Measurements from ENCODE around the gene FBXL20.

Gene FBXL20

DNA sequence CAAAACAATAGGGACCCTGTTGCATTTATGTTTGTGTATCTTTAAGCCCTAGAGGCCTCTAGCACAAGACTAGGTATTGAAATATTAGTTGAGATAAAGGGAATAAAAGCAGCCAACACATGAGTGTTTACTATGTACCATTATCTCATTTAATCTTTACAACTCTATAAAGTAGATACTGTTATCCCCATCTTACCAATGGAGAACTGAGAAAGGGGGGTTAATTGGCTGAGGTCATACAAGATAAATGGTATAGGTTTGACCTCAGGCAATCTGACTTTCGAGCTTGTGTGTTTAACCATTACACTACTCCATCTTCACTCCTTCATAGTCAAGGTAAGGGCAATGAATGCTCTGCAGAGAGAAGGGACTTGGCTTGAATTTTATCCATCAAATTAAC, 149.4 kb downstream of the FBXL20 start:
- TF ChIP-seq GATA3 (IDR thresholded peaks at IDR 0.05; ENCODE audit: low read depth, low read length) = no peak
- no peak for TF ChIP-seq GATA2 (IDR thresholded peaks at IDR 0.05; ENCODE audit: low read depth, low read length)

GRCh38 chr17:39246274-39246673, 155.2 kb downstream of the FBXL20 start:
- TF ChIP-seq GATA2 (IDR thresholded peaks at IDR 0.05; ENCODE audit: low read depth, low read length) (no peak), GATA3 (IDR thresholded peaks at IDR 0.05; ENCODE audit: low read depth, low read length) (no peak)

- TF ChIP-seq GATA3 (IDR thresholded peaks at IDR 0.05; ENCODE audit: low read depth, low read length) (no peak), GATA2 (IDR thresholded peaks at IDR 0.05; ENCODE audit: low read depth, low read length) (peak; percentile 48)
Observed at GRCh38 chr17:39244600-39245570, 156.5 kb downstream of the FBXL20 start.

DNA sequence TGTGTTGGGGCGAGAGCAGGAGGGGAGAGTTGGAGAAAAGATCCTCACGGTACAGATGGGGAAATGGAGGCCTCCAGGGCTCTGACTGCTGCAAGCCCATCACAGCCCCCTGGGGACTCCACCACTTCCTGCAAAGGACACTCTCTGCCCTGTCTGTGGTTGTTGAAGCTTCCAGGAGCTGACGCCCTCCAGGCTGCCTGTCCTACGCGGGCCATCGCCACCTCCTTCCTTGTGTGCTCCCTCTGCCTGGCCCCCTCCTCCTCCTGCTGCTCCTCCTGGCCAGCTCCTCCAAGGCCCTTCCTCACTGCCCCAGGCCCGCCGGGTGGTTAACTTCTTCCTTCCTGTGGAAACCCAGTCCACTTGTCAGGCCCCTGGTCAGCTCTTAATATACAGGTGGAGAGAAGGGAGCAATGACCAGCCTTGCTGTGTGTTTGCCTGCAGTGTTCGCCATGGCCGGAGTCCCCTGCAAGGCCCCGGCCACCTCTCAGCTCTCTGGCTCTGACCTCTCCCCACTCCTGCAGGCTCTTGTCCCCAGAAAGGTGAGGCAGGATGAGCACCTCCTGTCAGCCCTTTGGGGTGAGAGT, 157.3 kb downstream of the FBXL20 start:
- no peak for TF ChIP-seq GATA3 (IDR thresholded peaks at IDR 0.05; ENCODE audit: low read depth, low read length)

GRCh38 chr17:39243155-39243554, 158.3 kb downstream of the FBXL20 start:
- no peak for TF ChIP-seq GATA3 (IDR thresholded peaks at IDR 0.05; ENCODE audit: low read depth, low read length)
- no peak for TF ChIP-seq GATA2 (IDR thresholded peaks at IDR 0.05; ENCODE audit: low read depth, low read length)

DNA sequence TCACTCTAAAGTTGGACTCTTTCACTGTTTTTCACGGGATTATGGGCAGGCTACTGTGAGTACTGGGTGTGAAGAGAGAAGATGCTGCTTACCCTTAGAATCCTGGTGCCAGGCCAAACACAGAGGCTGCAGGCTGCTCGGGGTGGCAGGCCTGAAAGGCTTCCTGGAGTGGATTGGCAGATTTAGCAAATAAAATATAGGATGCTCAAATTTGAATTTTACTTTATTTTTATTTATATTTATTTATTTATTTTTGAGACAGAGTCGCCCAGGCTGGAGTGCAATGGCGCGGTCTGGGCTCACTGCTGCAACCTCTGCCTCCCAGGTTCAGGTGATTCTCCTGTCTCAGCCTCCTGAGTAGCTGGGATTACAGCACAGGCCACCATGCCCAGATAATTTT, 160.8 kb downstream of the FBXL20 start:
- TF ChIP-seq GATA3 (IDR thresholded peaks at IDR 0.05; ENCODE audit: low read depth, low read length) = no peak
- no peak for TF ChIP-seq GATA2 (IDR thresholded peaks at IDR 0.05; ENCODE audit: low read depth, low read length)

- TF ChIP-seq GATA3 (IDR thresholded peaks at IDR 0.05; ENCODE audit: low read depth, low read length) (no peak), GATA2 (IDR thresholded peaks at IDR 0.05; ENCODE audit: low read depth, low read length) (no peak)
Observed at GRCh38 chr17:39239640-39240314, 161.6 kb downstream of the FBXL20 start.

DNA sequence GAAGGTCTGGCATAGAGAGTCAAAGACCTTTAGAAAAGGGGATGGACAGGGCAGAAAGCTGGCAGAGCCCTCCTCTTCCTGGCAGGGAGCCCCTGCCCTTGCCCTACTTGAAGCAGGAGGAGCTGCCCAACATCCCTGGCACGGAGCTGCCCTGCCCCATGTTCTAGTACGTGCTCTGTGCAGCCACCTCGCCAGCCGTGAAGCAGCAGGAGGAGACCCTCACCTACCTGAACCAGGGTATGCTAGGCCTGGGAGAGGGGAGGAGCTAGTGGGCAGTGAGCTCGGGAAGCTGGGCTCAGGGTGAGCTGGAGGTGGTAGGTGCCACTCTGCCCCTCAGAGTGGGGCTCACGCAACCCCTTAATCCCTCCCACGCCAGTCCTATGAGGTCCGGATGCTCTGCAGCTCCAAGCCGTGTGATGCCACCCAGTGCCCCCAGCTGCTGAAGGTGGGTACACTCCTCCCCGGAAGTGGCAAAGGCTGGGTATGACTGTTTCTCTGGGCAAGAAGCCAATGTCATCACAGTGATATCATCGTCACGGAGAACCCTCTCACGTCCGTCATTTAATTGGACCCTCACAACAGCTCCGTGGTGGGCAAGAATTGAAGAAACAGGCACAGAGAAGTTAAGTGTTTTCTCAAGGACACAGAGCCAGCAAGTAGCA, 163.0 kb downstream of the FBXL20 start:
- no peak for TF ChIP-seq GATA2 (IDR thresholded peaks at IDR 0.05; ENCODE audit: low read depth, low read length)
- no peak for TF ChIP-seq GATA3 (IDR thresholded peaks at IDR 0.05; ENCODE audit: low read depth, low read length)

DNA sequence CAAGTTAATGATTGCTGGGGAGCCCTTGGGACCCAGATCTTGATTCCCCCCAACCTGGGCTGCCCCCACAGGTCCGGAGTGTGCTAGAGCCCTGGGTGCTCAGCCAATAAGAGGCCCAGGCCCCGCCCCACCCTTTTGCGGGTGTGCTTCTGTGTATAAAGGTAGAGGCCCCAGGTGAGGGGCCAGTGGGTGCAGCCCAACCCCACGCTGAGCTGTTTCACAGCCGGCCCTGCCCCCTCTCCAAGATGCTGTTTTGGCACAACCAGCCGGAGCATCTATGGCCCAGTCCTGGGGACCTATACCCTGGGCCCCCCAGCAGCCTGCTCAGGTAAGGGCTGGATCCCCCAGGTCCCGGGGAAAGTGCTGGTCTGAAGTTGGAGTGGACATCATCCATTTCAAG, 163.8 kb downstream of the FBXL20 start:
- TF ChIP-seq GATA2 (IDR thresholded peaks at IDR 0.05; ENCODE audit: low read depth, low read length) = no peak
- TF ChIP-seq GATA3 (IDR thresholded peaks at IDR 0.05; ENCODE audit: low read depth, low read length) = no peak

- TF ChIP-seq GATA2 (IDR thresholded peaks at IDR 0.05; ENCODE audit: low read depth, low read length) (no peak), GATA3 (IDR thresholded peaks at IDR 0.05; ENCODE audit: low read depth, low read length) (no peak)
Observed at GRCh38 chr17:39236981-39237441, 164.4 kb downstream of the FBXL20 start.

GRCh38 chr17:39236450-39236927, 164.9 kb downstream of the FBXL20 start:
- TF ChIP-seq GATA2 (IDR thresholded peaks at IDR 0.05; ENCODE audit: low read depth, low read length) (no peak), GATA3 (IDR thresholded peaks at IDR 0.05; ENCODE audit: low read depth, low read length) (no peak)

DNA sequence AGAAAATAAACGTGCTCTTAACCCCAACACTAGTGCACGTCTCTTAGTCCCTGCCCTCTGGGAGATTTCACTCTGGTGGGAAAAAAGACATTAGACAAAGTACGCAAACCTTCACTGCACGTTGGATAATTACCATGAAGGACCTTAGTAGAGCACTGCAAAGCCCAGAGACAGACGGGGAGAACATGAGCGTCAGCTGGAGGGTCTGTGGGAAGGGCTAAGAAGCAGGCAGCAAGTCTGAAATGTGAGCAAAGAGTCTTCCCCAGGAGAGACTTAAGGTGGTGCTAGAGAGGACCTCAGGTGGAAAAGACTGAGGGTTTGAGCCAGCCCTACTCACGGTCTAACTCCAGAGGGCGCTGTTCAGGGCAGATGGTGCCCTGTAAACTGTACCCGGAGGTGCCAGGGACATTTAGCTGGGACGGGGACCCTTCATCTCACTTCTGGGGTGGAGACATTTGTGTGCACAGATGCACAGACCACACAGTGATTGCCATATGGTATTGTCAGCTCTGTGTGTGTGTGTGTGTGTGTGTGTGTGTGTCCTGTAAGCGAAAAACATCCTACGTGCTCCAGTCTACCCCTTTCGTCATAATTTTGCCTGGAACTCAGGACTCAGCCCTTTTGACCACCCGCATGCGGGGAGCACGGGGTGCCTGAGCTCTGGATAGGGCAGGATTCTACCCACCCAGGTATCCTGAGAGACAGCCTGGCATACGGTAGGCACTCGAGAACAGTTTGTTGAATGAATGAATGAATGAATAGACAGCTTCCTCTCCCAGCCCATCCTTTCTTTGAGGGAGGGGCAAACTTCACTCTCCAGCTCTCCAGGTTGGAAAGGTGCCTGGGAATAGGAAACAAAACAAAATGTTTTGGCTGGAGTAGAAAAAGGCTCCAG, 165.6 kb downstream of the FBXL20 start:
- TF ChIP-seq GATA2 (IDR thresholded peaks at IDR 0.05; ENCODE audit: low read depth, low read length) = no peak
- TF ChIP-seq GATA3 (IDR thresholded peaks at IDR 0.05; ENCODE audit: low read depth, low read length) = no peak
